GM12891 (cell line): ENCODE results near the gene ARHGEF19.

Source experiments
- POLR2AphosphoS5 ChIP-seq: IDR thresholded peaks from 2 replicates; pipeline ENCODE4 v1.6.1; 2011; ENCODE audit warnings: low read depth, low read length, control low read depth
- POU2F2 ChIP-seq: IDR thresholded peaks from 2 replicates; pipeline ENCODE4 v1.6.1; 2011; ENCODE audit warnings: low read depth, mild to moderate bottlenecking, control low read depth, low read length, moderate library complexity
- TAF1 ChIP-seq: IDR thresholded peaks from 2 replicates; pipeline ENCODE4 v1.6.1; 2011; ENCODE audit warnings: low read depth, low read length, control low read depth

DNA sequence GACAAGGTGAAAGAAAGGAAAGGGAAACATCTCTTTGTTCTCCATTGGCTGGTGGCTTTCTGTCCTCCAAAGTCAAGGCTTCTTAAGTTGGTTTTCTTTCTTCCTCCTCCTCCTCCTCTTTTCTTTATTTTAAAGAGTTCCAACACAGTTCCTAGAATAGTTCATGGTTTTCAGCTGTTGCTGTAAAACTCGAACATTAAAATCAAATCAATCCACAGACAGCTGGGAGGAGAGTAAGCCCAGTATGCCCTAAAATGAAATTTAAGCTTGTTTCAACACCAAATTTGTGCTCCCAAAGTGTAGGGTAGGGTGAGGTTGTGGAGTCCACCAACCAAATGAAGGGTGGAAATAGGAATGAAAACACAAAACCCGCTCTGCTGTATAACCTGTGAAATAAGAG lies 35.0 kb upstream of the ARHGEF19 start:
- no peak for TF ChIP-seq POU2F2
- TF ChIP-seq POLR2AphosphoS5, result no peak
- TF ChIP-seq TAF1, result no peak
